Ectodermal cell (in vitro differentiated cells): ENCODE results near the gene ZNF350. TPM values are rescaled to one million over a fixed set of nuclear protein-coding genes. Genes with fewer than 3 reads are reported as not detected.
"Not testable (repeated sequence)": the region's sequence is repeated elsewhere in the genome, so short reads cannot be mapped to it uniquely, and the experiment has no call there.

Source experiments
- H3K27ac ChIP-seq: 2 replicates; pipeline ENCODE4 v1.7.0; 2013; ENCODE audit warnings: mild to moderate bottlenecking, low read depth, low read length; ENCODE audit not compliant: insufficient read depth, poor library complexity, severe bottlenecking
- H3K27me3 ChIP-seq: 2 replicates; pipeline ENCODE4 v1.7.0; 2013; ENCODE audit warnings: mild to moderate bottlenecking, low read length; ENCODE audit not compliant: insufficient read depth, control insufficient read depth, poor library complexity, severe bottlenecking
- H3K36me3 ChIP-seq: one replicate; pipeline ENCODE4 v1.7.0; 2013; ENCODE audit warnings: low read length; ENCODE audit not compliant: control insufficient read depth, insufficient read depth
- H3K4me1 ChIP-seq: one replicate; pipeline ENCODE4 v1.7.0; 2013; ENCODE audit warnings: low read length; ENCODE audit not compliant: control insufficient read depth, insufficient read depth
- H3K4me3 ChIP-seq: 2 replicates; pipeline ENCODE4 v1.7.0; 2013; ENCODE audit warnings: low read depth, low read length, control low read depth; ENCODE audit not compliant: insufficient read depth
- H3K9me3 ChIP-seq: 2 replicates; pipeline ENCODE4 v1.7.0; 2013; ENCODE audit warnings: mild to moderate bottlenecking, low read length, moderate library complexity; ENCODE audit not compliant: control insufficient read depth
- WGBS, 2 experiments: methylation state at CpG; one replicate each; pipeline ENCODE4 v1.1.7; 2013; ENCODE audit warnings: missing lambda C conversion rate in 2 of 2; 5-methylcytosine and 5-hydroxymethylcytosine counted together
- polyA plus RNA-seq, 4 experiments: library from polyadenylated mRNA; stranded (reverse); fragments of 50-300 nt; gene quantifications; one replicate each; pipeline ENCODE4 v1.2.3, GENCODE V29; 2013

Gene ZNF350
- 7.1 TPM for polyA plus RNA-seq (2013, experiment 1 of 4)
- 7.3 TPM for polyA plus RNA-seq (2013, experiment 2 of 4)
- polyA plus RNA-seq (2013, experiment 3 of 4) = 6.4 TPM
- 7.3 TPM for polyA plus RNA-seq (2013, experiment 4 of 4)

DNA sequence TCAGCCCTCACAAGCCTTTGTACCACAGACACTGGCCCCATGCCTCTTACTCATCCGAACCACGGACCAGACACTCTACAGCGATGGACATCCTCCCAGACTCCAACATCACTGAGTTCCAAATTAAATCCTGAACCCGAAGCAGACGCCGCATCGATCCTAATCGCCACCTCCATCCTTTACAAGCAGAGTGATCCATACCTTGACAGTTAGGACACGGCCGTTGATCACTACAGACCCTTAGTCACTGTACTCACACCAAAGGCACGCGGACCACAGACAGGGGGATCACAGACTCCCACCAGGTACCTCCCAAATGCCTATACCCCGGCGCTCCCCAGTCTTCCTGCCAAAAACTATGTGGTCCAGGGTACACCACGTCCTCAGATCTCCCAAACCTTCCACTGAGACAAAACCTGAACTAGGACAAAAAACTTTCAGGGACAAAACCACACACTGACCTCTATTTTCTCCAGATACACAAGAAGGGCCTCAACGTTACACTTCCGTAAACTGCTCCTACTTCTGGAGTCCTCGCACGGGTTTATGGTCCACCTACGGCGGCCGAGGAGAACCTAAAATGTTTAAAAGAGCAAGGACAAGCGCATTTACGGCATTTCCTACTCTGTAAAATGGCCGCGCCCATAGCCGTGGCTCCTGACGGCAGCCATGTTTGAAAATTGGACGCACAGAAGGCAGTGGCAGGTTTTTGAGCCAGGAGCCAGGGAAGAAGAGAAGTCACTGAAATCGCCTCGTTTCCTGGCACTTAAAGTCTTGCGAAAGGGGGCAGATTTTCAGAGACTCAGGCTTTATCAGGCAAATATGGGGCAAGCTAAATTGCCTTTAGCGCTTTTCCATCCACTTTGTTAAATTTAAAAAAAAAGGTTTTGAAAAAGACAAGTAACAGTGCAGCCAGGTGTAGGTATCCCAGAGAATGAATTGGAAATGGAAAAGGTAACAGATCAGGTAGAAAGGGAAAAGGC lies at the start of gene ZNF350:
ZNF350 (minus strand) TSS at position 532 of the 983 bp plus-strand sequence. CDS start 12,480 bp downstream, outside the sequence.
- Histone ChIP-seq H3K27me3 (no peaks in the 10 kb centered on the region), H3K4me1 (no peaks in the 10 kb centered on the region), H3K27ac (no peak within 1 kb of the TSS), H3K9me3 (no peaks in the 10 kb centered on the region), H3K36me3 (no peaks in the 10 kb centered on the region), H3K4me3 (peak within 1 kb of the TSS; percentile 53)
- 12 to 14% methylated on average over 33 of the region's 33 CpGs for WGBS, 2 experiments

DNA sequence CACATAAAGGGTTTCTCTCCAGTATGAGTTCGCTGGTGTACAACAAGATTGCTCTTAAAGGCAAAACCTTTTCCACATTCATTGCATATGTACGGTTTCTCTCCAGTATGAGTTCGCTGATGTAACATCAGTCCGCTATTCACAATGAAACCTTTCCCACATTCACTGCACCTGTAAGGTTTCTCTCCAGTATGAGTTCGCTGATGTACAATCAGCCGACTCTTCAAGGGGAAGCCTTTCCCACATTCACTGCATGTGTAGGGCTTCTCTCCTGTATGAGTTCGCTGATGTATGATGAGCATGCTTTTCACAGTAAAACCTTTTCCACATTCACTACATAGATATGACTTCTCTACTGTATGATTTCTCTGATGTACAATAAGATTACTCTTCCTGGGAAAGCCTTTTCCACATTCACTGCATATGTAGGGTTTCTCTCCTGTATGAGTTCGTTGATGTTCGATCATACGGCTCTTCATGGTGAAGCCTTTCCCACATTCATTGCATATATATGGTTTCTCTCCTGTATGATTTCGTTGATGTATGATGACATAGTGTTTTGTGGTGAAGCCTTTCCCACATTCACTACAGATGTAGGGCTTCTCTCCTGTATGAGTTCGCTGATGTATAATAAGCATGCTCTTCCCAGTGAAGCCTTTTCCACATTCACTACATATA lies 47.5 kb upstream of the ZNF350 start:
- H3K9me3 ChIP-seq = peaks cover 20% of the 10 kb centered on the region

DNA sequence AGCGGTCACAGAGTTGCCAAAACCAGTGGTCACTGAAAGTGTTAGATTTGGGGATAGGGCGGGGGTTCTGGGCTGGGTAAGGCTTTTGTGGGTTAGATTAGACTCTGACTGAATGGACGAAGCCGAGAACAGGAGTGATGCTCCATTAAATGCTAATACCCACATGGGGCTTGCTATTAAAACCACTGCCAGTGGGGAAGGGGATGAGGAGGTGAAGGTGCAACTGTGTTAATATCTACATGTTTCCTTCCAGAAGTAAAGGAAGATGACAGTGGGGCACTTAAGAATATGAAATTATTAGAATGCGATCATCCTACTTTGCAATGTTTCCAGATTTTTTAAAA lies 42.1 kb upstream of the ZNF350 start:
- WGBS, 2 experiments = 4 to 23% methylated on average over 4 to 5 of the region's 5 CpGs
- Histone ChIP-seq H3K4me3 (peak overlapping the region; percentile 95), H3K9me3 (peaks cover 3% of the 10 kb centered on the region), H3K27me3 (no peaks in the 10 kb centered on the region), H3K36me3 (peaks cover 25% of the 10 kb centered on the region), H3K27ac (peak overlapping the region; percentile 95), H3K4me1 (peaks cover 7% of the 10 kb centered on the region)

More for the DNA sequence above, 47.5 kb upstream of the ZNF350 start:
- WGBS, 2 experiments = 95 to 96% methylated on average over 11 to 12 of the region's 12 CpGs
- Histone ChIP-seq H3K27me3 (no peaks in the 10 kb centered on the region), H3K36me3 (peaks cover 70% of the 10 kb centered on the region), H3K27ac (no peak overlapping the region), H3K4me3 (no peak overlapping the region), H3K4me1 (no peaks in the 10 kb centered on the region)

DNA sequence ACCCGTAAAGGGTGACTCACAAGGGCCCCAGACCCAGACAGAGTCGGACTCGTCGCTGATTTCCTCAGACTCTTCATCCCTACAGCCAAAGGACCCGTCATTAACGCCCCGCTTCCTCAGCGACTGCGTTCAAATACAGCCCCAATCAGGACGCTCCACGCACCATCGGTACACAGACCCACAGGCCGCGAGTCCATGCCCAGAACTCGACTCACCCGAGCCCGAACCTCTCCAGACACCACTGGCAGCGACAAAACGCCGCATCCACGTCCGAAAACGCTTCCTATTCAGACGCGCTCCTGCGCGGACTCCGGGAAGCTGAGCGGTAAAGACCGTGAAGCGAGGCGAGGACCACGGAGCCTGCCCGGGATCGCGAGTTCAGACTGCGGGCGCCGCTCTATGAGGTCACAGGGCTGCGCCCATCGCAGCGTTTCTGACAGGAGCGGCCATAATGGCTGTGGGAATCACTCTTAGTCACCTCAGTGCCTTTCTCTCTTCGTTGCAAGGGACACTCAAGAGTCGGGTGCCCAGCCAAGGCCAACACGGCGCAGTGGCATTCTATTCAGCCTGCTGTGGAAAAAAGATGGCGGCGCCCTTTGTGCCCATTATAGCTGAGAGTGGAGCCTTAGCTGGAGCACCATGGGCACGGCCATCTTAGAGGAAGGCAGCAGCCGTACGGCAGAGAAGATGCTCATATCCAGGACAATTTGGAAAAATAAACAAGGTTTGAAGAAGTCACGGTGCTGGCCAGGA lies 41.6 kb upstream of the ZNF350 start, which contains the start of gene ZNF614:
ZNF614 (minus strand) TSS at position 353 of the 753 bp plus-strand sequence. CDS start 2,634 bp downstream, outside the sequence.
- Histone ChIP-seq H3K4me1 (peaks cover 7% of the 10 kb centered on the region), H3K36me3 (peaks cover 25% of the 10 kb centered on the region), H3K4me3 (peak within 1 kb of the TSS; percentile 95), H3K27me3 (no peaks in the 10 kb centered on the region), H3K9me3 (no peaks in the 10 kb centered on the region), H3K27ac (peak within 1 kb of the TSS; percentile 95)
- 0 to 1% methylated on average over 53 of the region's 53 CpGs for WGBS, 2 experiments

DNA sequence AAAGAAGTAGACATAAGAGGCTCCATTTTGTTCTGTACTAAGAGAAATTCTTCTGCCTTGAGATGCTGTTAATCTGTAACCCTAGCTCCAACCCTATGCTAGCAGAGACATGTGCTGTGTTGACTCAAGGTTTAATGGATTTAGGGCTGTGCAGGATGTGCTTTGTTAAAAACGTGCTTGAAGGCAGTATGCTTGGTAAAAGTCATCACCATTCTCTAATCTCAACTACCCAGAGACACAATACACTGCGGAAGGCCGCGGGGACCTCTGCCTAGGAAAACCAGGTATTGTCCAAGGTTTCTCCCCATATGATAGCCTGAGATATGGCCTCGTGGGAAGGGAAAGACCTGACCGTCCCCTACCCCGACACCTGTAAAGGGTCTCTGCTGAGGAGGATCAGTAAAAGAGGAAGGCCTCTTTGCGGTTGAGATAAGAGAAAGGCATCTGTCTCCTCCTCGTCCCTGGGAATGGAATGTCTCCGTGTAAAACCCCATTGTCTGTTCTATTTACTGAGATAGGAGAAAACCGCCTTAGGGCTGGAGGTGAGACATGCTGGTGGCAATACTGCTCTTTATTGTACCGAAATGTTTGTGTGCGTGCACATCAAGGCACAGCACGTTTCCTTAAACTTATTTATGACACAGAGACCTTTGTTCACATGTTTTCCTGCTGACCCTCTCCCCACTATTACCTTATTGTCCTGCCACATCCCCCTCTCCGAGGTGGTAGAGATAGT lies 39.8 kb upstream of the ZNF350 start:
- not testable (repeated sequence) for H3K9me3 ChIP-seq
- WGBS, 2 experiments = 89 to 90% methylated on average over 14 to 15 of the region's 15 CpGs

DNA sequence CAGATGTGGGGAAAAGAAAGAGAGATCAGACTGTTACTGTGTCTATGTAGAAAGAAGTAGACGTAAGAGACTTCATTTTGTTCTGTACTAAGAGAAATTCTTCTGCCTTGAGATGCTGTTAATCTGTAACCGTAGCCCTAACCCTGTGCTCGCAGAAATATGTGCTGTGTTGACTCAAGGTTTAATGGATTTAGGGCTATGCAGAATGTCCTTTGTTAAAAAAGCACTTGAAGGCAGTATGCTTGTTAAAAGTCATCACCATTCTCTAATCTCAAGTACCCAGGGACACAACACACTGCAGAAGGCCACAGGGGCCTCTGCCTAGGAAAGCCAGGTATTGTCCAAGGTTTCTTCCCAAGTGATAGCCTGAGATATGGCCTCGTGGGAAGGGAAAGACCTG lies 37.8 kb upstream of the ZNF350 start:
- not testable (repeated sequence) for H3K4me1 ChIP-seq, H3K9me3 ChIP-seq, H3K27me3 ChIP-seq, H3K4me3 ChIP-seq, H3K27ac ChIP-seq
- peaks cover 36% of the 10 kb centered on the region for H3K36me3 ChIP-seq
- 96 to 98% methylated on average over 4 of the region's 4 CpGs for WGBS, 2 experiments

More for the DNA sequence above, 39.8 kb upstream of the ZNF350 start:
- not testable (repeated sequence) for H3K4me1 ChIP-seq, H3K27ac ChIP-seq, H3K4me3 ChIP-seq, H3K27me3 ChIP-seq
- peaks cover 23% of the 10 kb centered on the region for H3K36me3 ChIP-seq

DNA sequence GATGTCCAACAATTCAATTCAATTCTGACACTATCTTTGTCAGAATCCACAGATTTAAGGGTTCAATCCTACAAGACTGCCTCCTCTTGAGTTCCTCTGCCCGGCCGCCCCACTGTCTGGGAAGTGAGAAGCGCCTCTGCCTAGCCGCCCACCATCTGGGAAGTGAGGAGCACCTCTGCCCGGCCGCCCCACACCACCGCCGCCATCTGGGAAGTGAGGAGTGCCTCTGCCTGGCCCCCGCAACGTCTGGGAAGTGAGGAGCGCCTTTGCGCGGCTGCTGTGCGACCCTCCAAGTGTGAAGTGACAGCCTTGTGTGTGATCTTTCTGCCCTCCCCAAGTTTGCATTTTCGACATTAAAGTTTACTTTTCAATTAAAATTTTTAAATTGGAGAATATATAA lies 35.6 kb upstream of the ZNF350 start:
- H3K4me3 ChIP-seq = no peak overlapping the region
- peaks cover 51% of the 10 kb centered on the region for H3K36me3 ChIP-seq
- H3K27ac ChIP-seq = no peak overlapping the region
- H3K27me3 ChIP-seq = no peaks in the 10 kb centered on the region
- 94% methylated on average over 14 of the region's 15 CpGs for WGBS, 2 experiments
- peaks cover 4% of the 10 kb centered on the region for H3K4me1 ChIP-seq
- H3K9me3 ChIP-seq = no peaks in the 10 kb centered on the region

DNA sequence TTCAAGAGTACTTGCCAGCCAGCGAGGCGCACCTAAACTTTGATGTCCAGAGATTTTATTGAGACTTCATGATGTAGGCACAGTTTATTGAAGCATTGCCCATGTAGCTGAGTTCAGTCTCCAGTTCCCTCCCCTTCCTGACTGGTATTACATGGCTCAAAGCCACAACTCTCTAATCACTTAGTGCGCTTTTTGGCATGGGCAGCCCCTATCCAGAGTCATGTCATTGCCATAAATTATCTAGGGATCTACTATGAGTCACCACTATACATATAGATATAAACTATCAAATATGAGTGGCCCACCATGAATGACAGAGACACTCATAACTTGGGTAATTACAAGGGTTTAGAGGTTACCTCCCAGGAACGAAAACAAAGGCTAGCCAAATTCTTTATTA lies 33.9 kb upstream of the ZNF350 start:
- Histone ChIP-seq H3K27ac (no peak overlapping the region), H3K9me3 (no peaks in the 10 kb centered on the region), H3K36me3 (peaks cover 68% of the 10 kb centered on the region)

DNA sequence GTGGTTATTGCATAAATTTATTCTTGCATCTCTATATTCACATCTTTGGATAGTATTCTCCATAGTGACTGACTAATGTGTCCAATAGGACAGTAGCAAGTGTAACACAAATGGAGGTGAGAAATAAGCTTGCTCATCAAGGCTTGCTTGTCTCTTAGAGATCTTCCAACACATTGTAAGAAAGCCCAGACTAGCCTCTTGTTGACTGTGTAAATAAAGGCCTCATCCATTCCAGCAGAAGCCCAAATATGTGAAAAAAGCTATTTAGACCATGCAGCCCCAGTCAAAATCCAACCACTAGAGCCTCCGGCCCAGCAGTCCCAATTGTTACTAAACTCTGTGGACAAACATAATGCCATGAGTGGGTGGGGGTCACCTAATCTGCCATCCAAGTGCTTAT lies 24.0 kb upstream of the ZNF350 start:
- H3K9me3 ChIP-seq = no peaks in the 10 kb centered on the region

More for the DNA sequence above, 33.9 kb upstream of the ZNF350 start:
- Histone ChIP-seq H3K4me1 (no peaks in the 10 kb centered on the region), H3K27me3 (no peaks in the 10 kb centered on the region), H3K4me3 (no peak overlapping the region)
- WGBS, 2 experiments = 93% methylated on average over 4 of the region's 4 CpGs

More for the DNA sequence above, 24.0 kb upstream of the ZNF350 start:
- Histone ChIP-seq H3K36me3 (peaks cover 13% of the 10 kb centered on the region), H3K27ac (no peak overlapping the region), H3K4me1 (no peaks in the 10 kb centered on the region), H3K27me3 (no peaks in the 10 kb centered on the region), H3K4me3 (no peak overlapping the region)
- WGBS, 2 experiments = 95 to 96% methylated on average over 1 of the region's 1 CpG
